Measurements from ENCODE around the gene CENPW.

Gene CENPW

GRCh38 chr6:126308362-126308761 lies 31.6 kb upstream of the CENPW start:
- no peak for TF ChIP-seq CTCF (conservative IDR thresholded peaks at IDR 0.05; ENCODE audit: control insufficient read depth, insufficient read depth, low read depth, low read length)
- H3K4me3 ChIP-seq (ENCODE audit: control insufficient read depth, low read depth, low read length) = no peak overlapping the region
- DNase-seq (ENCODE audit: low read depth) = peak; percentile 10

DNA sequence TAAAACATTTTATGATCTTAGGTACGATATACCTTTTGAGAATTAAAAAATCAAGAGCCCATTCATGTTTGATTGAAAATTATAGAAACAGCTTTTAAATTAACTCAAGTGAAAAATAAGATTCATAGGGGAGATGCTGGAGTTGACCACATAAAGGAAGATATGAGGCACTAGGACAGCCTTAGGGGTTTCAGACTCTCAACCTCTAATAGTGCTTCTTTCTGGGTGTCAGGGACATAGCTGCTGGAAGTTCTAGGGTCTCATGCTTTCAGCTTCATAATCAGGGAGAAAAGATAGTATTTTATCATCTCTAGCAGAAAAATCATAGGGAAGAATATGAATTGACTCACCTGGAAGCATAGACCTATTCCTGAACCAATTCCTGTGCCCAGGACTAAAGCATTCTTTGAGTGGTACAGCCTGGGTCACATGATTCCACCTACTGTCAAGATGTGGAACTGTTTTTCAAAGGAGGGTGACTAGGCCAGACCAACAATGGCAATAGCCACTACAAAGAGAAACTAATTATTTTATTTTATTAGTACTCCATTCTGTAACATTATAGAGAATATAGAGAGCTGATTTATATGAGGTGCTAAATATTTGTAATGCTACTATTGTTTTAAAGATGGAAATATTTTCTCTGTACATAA lies 27.8 kb upstream of the CENPW start:
- DNase-seq (ENCODE audit: low read depth) = peak; percentile 20
- no peak overlapping the region for H3K4me3 ChIP-seq (ENCODE audit: control insufficient read depth, low read depth, low read length)
- peak; percentile 39 for TF ChIP-seq CTCF (conservative IDR thresholded peaks at IDR 0.05; ENCODE audit: control insufficient read depth, insufficient read depth, low read depth, low read length)

- H3K4me3 ChIP-seq (ENCODE audit: control insufficient read depth, low read depth, low read length) = no peak overlapping the region
- no peak for TF ChIP-seq CTCF (conservative IDR thresholded peaks at IDR 0.05; ENCODE audit: control insufficient read depth, insufficient read depth, low read depth, low read length)
- no peak for DNase-seq (ENCODE audit: low read depth)
These were observed 26.0 kb upstream of the CENPW start for GRCh38 chr6:126313941-126314340.

DNA sequence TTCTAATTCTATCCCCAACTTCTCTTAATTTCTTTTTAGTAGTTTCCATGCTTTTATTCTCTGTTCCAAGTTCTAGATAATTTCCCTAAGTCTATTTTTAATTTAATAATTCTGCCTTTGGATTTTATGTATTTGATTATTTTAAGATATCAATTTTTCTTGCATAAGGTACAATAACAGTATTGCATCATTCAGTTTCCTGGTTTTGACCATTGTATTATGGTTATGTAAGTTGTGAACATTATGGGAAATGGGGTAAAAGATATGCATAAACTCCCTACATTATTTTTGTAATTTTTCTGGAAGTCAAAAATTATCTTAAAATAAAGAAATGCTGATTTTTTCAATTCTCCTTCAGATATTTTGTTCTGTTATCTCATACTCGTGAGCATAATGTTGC lies 21.1 kb upstream of the CENPW start:
- TF ChIP-seq CTCF (conservative IDR thresholded peaks at IDR 0.05; ENCODE audit: control insufficient read depth, insufficient read depth, low read depth, low read length) = no peak
- DNase-seq (ENCODE audit: low read depth) = no peak
- H3K4me3 ChIP-seq (ENCODE audit: control insufficient read depth, low read depth, low read length) = no peak overlapping the region

GRCh38 chr6:126333729-126334128 lies 6.2 kb upstream of the CENPW start:
- DNase-seq (ENCODE audit: low read depth) = no peak
- no peak for TF ChIP-seq CTCF (conservative IDR thresholded peaks at IDR 0.05; ENCODE audit: control insufficient read depth, insufficient read depth, low read depth, low read length)
- H3K4me3 ChIP-seq (ENCODE audit: control insufficient read depth, low read depth, low read length) = no peak overlapping the region

DNA sequence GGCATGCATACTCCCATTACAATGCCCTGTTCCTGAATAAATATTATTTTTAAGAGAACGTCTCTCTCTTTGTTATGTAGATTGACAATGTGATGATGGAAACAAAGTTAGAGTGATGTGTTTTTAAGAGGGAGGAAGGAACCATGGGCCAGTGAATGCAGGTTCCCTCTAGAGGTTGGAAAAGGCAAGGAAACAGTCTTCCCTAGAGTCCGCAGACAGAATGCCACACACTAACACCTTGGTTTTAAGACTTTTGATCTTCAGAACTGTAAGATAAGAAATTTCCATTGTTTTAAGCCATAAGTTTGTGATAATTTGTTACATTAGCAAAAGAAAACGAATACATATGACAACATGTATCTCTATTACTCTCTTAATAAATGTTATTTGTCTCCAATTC lies 4.7 kb upstream of the CENPW start:
- peak; percentile 8 for TF ChIP-seq CTCF (conservative IDR thresholded peaks at IDR 0.05; ENCODE audit: control insufficient read depth, insufficient read depth, low read depth, low read length)
- H3K4me3 ChIP-seq (ENCODE audit: control insufficient read depth, low read depth, low read length) = no peak overlapping the region
- no peak for DNase-seq (ENCODE audit: low read depth)

DNA sequence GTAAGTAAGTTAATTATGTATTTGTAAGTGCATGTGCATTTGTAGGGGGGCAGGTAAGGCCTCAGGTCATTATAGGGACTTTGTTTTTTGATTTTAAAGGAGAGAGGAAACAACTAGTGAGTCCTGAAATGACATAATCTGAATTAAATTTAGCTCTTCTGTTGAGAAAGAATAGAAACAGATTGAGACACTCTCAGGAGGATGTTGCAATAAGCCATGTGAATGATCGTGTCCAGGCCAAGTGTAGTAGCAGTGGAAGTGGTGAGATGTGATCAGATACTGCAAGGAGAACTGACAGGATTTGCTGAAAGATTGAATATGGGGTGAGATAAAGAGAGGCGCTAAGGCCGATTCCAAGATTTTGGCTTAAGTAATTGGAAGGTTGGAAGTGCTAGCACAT lies 2.6 kb upstream of the CENPW start:
- peak; percentile 91 for DNase-seq (ENCODE audit: low read depth)
- H3K4me3 ChIP-seq (ENCODE audit: control insufficient read depth, low read depth, low read length) = no peak overlapping the region
- TF ChIP-seq CTCF (conservative IDR thresholded peaks at IDR 0.05; ENCODE audit: control insufficient read depth, insufficient read depth, low read depth, low read length) = no peak

Measured in fibroblast of mammary gland (primary cell).